NCI-H1048 (cell line): Measurements from ENCODE around the gene MRTFB.

ENCODE experiments used
- DNase-seq: peaks from one replicate; lab custom pipeline; 2025; lab: John Stamatoyannopoulos, UW

The MRTFB gene

DNA sequence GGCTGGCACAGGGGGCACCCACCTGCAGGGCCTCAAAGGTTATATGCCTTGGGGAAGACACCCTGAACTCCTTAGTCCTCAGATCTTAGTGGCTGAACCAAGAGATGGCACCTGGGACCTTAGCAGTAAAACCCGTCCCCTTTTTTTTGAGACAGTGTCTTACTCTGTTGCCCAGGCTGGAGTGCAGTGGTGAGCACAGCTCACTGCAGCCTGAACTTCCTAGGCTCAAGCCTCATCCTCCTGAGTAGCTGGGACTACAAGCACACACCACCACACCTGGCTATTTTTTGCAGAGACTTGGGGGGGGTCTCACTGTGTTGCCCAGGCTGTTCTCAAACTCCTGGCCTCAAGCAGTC lies 237.2 kb downstream of the MRTFB start:
- no peak for DNase-seq

DNA sequence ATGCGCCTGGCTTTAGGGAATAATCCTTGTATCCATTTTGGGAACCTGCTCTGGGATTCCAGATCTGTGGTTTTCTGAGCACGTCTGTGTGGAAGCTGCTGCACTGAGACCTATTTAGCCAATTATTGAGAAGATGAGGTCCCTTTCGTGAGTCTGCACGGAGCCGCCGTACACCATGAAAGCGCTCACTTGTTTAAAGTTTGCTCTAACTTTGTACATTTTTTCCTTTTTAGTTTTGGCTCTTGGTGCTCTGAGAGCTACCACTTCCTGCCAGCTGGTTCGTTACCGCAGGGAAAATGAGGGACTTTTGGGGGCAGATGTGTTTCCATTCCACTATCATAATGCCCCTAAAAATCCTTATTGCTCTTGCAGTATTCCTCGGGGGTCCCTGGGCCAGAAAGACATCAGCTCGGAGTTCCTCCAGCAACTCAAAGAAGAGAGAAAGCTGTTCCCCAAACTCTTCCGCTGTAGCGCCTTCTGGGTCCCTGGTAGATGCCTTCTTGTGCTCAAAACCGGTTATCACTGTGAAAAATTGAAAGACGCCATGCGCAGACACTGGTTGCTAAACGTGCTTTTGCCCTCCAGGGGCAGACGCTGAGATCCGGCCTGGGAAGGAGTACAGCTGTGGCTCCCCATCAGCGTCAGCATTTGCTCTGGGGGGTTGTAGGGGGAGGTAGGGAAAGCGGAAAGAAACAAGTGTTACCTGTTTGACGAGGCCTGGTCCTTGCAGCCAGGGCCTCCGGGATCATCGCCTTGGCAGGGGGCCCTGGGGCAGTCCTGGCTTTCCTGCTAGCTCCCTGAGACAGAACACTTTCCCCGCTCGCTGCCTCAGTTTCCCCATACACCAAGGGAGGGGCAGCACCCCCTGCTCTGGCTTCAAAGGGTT lies 238.1 kb downstream of the MRTFB start:
- DNase-seq: no peak

DNA sequence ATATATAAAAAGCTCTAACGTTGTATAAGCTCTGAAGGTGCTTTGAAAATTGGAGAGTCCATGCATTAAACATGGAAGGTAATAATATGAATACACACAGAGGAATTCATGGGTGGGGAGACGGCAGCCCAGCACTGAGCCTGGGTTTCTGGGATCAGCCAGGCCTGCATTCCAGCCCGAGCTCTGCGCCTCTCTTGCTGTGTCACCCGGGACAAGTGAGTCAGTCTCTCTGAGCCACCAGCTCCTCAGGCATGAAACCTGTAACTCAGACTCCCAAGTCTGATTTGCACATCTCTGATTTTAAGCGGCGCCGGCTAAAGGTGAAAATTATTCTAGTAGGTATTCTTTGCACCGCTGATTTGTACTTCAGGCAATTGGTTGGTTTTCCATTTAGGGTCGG lies 238.8 kb downstream of the MRTFB start:
- DNase-seq: no peak

DNA sequence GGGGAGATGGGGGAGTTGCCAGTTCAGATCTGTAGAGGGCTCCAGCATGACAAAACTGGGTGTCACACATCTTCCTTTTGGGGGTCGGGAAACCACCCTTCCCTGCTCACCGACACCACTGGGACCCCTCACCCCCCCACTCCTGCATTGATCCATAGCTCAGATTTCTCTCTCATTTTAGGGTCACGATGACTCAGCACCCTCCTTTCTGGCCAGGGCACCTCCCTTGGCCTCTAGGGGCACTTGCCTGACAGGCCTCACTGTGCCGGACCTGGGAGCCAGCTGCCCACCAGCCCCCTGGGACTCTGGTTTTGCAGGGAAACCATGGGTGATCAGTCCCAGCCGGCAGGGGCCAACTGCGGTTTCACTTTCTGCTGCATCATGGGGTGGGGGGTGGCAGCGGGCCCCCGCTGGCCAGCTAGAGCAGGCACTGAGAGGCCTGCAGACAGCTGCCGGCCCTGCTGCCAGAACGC lies 239.4 kb downstream of the MRTFB start:
- no peak for DNase-seq

DNA sequence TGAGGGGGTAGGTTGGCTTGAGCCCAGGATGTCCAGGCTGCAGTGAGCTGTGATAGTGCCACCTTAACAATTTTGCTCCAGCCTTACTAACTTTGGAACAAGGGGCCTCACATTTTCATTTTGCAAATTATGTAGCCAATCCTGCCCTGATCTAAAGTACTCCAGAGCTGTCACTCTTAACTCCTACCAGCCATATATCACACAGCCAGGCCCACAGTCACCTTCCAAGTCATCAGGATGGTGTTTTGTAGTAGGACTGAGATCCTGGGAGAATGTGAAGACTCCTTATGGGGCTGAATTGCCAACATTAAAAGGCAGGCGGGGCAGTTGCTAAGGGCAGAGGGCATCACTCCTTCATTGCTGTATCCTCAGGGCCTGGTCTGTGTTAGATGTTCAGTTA lies 243.0 kb downstream of the MRTFB start:
- no peak for DNase-seq

DNA sequence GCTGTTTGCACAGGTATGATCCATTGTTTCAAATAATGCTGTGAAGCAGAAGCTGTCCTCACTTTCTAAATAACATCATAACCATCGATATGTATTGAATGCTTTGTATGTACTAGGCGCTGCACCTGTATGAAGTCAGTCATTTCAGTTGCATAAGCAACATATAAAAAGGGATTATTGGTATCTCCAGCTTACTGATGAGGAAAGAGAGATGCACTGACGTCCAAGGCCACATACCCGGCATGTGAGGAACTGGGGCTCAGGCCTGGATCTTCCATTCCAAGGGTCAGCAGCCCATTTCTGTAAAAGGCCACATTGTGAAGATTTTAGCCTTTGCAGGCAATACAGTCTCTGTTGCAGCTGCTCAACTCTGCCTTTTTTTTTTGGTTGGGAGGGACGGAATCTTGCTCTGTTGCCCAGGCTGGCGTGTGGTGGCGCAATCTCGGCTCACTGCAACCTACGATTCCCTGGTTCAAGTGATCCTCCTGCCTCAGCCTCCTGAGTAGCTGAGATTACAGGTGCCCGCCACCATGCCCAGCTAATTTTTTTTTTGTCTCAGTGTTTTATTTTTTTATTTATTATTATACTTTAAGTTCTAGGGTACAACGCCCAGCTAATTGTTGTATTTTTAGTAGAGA lies 244.7 kb downstream of the MRTFB start:
- no peak for DNase-seq
